ENCODE data around the gene NOSIP.
"Not testable (repeated sequence)": the region's sequence is repeated elsewhere in the genome, so short reads cannot be mapped to it uniquely, and the experiment has no call there.

The NOSIP gene

GRCh38 chr19:49580264-49581006, at the start of gene NOSIP:
NOSIP (minus strand) TSS chr19:49580556; CDS start chr19:49560691, 19,865 bp downstream.
- DNase-seq, result peak; percentile 44

GRCh38 chr19:49629659-49630058, 49.3 kb upstream of the NOSIP start:
- DNase-seq, result no peak

GRCh38 chr19:49626226-49626625, 45.9 kb upstream of the NOSIP start:
- no peak for DNase-seq

GRCh38 chr19:49624967-49625910, 44.9 kb upstream of the NOSIP start:
- DNase-seq, result no peak

- DNase-seq, result not testable (repeated sequence)
Measured at GRCh38 chr19:49617860-49618259, 37.5 kb upstream of the NOSIP start.

GRCh38 chr19:49616945-49617344, 36.6 kb upstream of the NOSIP start:
- DNase-seq, result no peak

GRCh38 chr19:49616532-49616931, 36.2 kb upstream of the NOSIP start:
- DNase-seq, result no peak

GRCh38 chr19:49615861-49616260, 35.5 kb upstream of the NOSIP start:
- DNase-seq, result no peak

- no peak for DNase-seq
Measured at GRCh38 chr19:49614096-49614833, 33.9 kb upstream of the NOSIP start.

GRCh38 chr19:49613374-49613773, 33.0 kb upstream of the NOSIP start:
- DNase-seq, result no peak

GRCh38 chr19:49609499-49610092, 29.2 kb upstream of the NOSIP start:
- DNase-seq, result no peak

GRCh38 chr19:49605605-49606004, 25.2 kb upstream of the NOSIP start:
- DNase-seq, result no peak

- no peak for DNase-seq
Measured at GRCh38 chr19:49602806-49603205, 22.4 kb upstream of the NOSIP start.

- DNase-seq, result no peak
Measured at GRCh38 chr19:49601482-49602038, 21.2 kb upstream of the NOSIP start.

- DNase-seq, result peak; percentile 27
Measured at GRCh38 chr19:49599378-49600295, 19.3 kb upstream of the NOSIP start.

- DNase-seq, result no peak
Measured at GRCh38 chr19:49597703-49597974, 17.3 kb upstream of the NOSIP start.

GRCh38 chr19:49596954-49597702, 16.8 kb upstream of the NOSIP start:
- DNase-seq, result no peak

GRCh38 chr19:49596407-49596806, 16.1 kb upstream of the NOSIP start:
- no peak for DNase-seq

- peak; percentile 21 for DNase-seq
Measured at GRCh38 chr19:49595819-49596404, 15.6 kb upstream of the NOSIP start.

All from 8988T (cell line).